NB4 (cell line): ENCODE data around the gene COPS6.

Source experiments
- DNase-seq: peaks from one replicate; pipeline ENCODE4 v3.0.0; 2010; ENCODE audit warnings: low read depth
- H3K4me3 ChIP-seq: one replicate; pipeline ENCODE4 v1.5.1; 2011; ENCODE audit warnings: mild to moderate bottlenecking, low read depth, low read length, moderate library complexity
- CTCF ChIP-seq: IDR thresholded peaks from one replicate; pipeline ENCODE4 v1.5.1; 2012; ENCODE audit warnings: low read depth, low read length
- MYC ChIP-seq: IDR thresholded peaks from 2 replicates; pipeline ENCODE4 v1.6.1; 2011; ENCODE audit warnings: low read depth, low read length
- POLR2A ChIP-seq: IDR thresholded peaks from 2 replicates; pipeline ENCODE4 v1.6.1; 2011; ENCODE audit warnings: mild to moderate bottlenecking; ENCODE audit not compliant: insufficient read length; ENCODE audit errors: extremely low read depth
- TF ChIP-seq, protein P1 (sequence below): IDR thresholded peaks from 2 replicates; pipeline ENCODE4 v1.6.1; 2011; ENCODE audit warnings: low read depth, low read length

Gene COPS6

GRCh38 chr7:100141555-100141949, 52.8 kb downstream of the COPS6 start:
- no peak overlapping the region for H3K4me3 ChIP-seq
- DNase-seq, result peak; percentile 65

More at GRCh38 chr7:100141555-100141949, 52.8 kb downstream of the COPS6 start:
- TF ChIP-seq MYC (peak; percentile 90), POLR2A (no peak), CTCF (no peak)
- TF ChIP-seq, protein P1, sequence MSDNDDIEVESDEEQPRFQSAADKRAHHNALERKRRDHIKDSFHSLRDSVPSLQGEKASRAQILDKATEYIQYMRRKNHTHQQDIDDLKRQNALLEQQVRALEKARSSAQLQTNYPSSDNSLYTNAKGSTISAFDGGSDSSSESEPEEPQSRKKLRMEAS, result peak; percentile 84; the same call in 1 of the 2 replicates
